Keratinocyte (primary cell): Measurements from ENCODE around the gene BTNL8. TPM values are rescaled to one million over a fixed set of nuclear protein-coding genes. Genes with fewer than 3 reads are reported as not detected.

Experiments used
- DNase-seq: peaks from one replicate; pipeline ENCODE4 v3.0.0-alpha.2; 2011; ENCODE audit warnings: low read depth, missing footprints, low spot score
- FAIRE-seq: peaks from 2 replicates; lab custom pipeline; 2011; peaks lifted over from hg19 to GRCh38; lab: Jason Lieb, UNC
- H2AFZ ChIP-seq: 2 replicates; pipeline ENCODE4 v1.6.0; 2012; ENCODE audit warnings: low read length, control low read depth, inconsistent platforms; ENCODE audit not compliant: control insufficient read depth
- H3K27ac ChIP-seq: 2 replicates; pipeline ENCODE4 v1.5.1; 2011; ENCODE audit warnings: low read length; ENCODE audit not compliant: control insufficient read depth, insufficient read depth
- H3K27me3 ChIP-seq: 3 replicates; pipeline ENCODE4 v1.6.0; 2011; ENCODE audit warnings: low read length; ENCODE audit not compliant: control insufficient read depth, insufficient read depth; ENCODE audit errors: extremely low read depth
- H3K36me3 ChIP-seq, 2 experiments: 2 replicates in 1 of 2; 3 replicates in 1 of 2; pipeline ENCODE4 v1.5.1; 2011; ENCODE audit warnings: low read length in 2 of 2, mild to moderate bottlenecking in 1 of 2; ENCODE audit not compliant: control insufficient read depth in 2 of 2, insufficient read depth in 2 of 2; ENCODE audit errors: extremely low read depth in 1 of 2
- H3K4me1 ChIP-seq: 3 replicates; pipeline ENCODE4 v1.5.1; 2011; ENCODE audit warnings: low read length; ENCODE audit not compliant: control insufficient read depth, insufficient read depth; ENCODE audit errors: extremely low read depth
- H3K4me2 ChIP-seq: 3 replicates; pipeline ENCODE4 v1.6.0; 2011; ENCODE audit warnings: low read depth, low read length; ENCODE audit not compliant: control insufficient read depth, insufficient read depth; ENCODE audit errors: extremely low read depth
- H3K4me3 ChIP-seq, 3 experiments: fragments of 200-600 bp in 1 of 3; sonication (generic) in 1 of 3; 2 replicates in 2 of 3; 3 replicates in 1 of 3; pipeline ENCODE4 v1.5.1; 2011 to 2016; ENCODE audit warnings: low read length in 3 of 3, mild to moderate bottlenecking in 3 of 3, control low read depth in 2 of 3, inconsistent platforms in 1 of 3, low read depth in 1 of 3, mixed read lengths in 1 of 3, mixed run types in 1 of 3, moderate library complexity in 1 of 3; ENCODE audit not compliant: control insufficient read depth in 2 of 3, insufficient read depth in 2 of 3; ENCODE audit errors: extremely low read depth in 1 of 3
- H3K79me2 ChIP-seq: 2 replicates; pipeline ENCODE4 v1.6.0; 2012; ENCODE audit warnings: low read length; ENCODE audit not compliant: control insufficient read depth, insufficient read depth
- H3K9ac ChIP-seq: 3 replicates; pipeline ENCODE4 v1.6.0; 2011; ENCODE audit warnings: low read length; ENCODE audit not compliant: control insufficient read depth, insufficient read depth; ENCODE audit errors: extremely low read depth
- H3K9me1 ChIP-seq: 3 replicates; pipeline ENCODE4 v1.6.0; 2011; ENCODE audit warnings: low read length; ENCODE audit not compliant: control insufficient read depth, insufficient read depth; ENCODE audit errors: extremely low read depth
- H3K9me3 ChIP-seq: 2 replicates; pipeline ENCODE4 v1.5.1; 2012; ENCODE audit warnings: low read depth, low read length; ENCODE audit not compliant: control insufficient read depth
- H4K20me1 ChIP-seq: 3 replicates; pipeline ENCODE4 v1.6.0; 2011; ENCODE audit warnings: low read length; ENCODE audit not compliant: control insufficient read depth, insufficient read depth; ENCODE audit errors: extremely low read depth
- CTCF ChIP-seq, 3 experiments: IDR thresholded peaks in 1 of 3; conservative IDR thresholded peaks in 1 of 3; optimal IDR thresholded peaks in 1 of 3; 2 replicates in 2 of 3; 3 replicates in 1 of 3; pipeline versions ENCODE3 to v1.5.1; 2011; ENCODE audit warnings: low read length in 3 of 3, mild to moderate bottlenecking in 3 of 3, moderate library complexity in 2 of 3, control low read depth in 1 of 3, inconsistent platforms in 1 of 3; ENCODE audit not compliant: insufficient read depth in 2 of 3; ENCODE audit errors: extremely low read depth in 1 of 3
- EZH2 ChIP-seq: IDR thresholded peaks from one replicate; pipeline ENCODE4 v1.6.1; 2012; ENCODE audit warnings: inconsistent platforms, mild to moderate bottlenecking, low read length, moderate library complexity
- dilution Hi-C: fragments of 300-500 bp; cut with MboI; formaldehyde crosslinking; loops from one replicate; pipeline ENCODE4 v1.7.0; 2020; ENCODE audit warnings: low sequenced_read_pairs; ENCODE audit not compliant: extremely low pct_ligation_motif_present
- polyA plus RNA-seq, 5 experiments: library from polyadenylated mRNA; depleted of rRNA in 3 of 5; stranded (reverse) in 3 of 5; stranded (forward) in 1 of 5; unstranded in 1 of 5; fragments of >200 nt; gene quantifications; 1 replicate in 1 of 5; 2 replicates in 3 of 5; 3 replicates in 1 of 5; pipeline versions ENCODE4 v1.2.1 to v1.2.3, GENCODE V29; 2011 to 2012; ENCODE audit warnings: missing spikeins in 2 of 5, low read depth in 1 of 5, low replicate concordance in 1 of 5

Gene BTNL8
- polyA plus RNA-seq, 1 donor (not counting 4 experiments of a cell fraction or from before 2014, with no cell fraction given), result not detected

- dilution Hi-C loops, result no loop called here
- no peaks in the 10 kb centered on the region for H3K36me3 ChIP-seq
- no peaks in the 10 kb centered on the region for H4K20me1 ChIP-seq
- H2AFZ ChIP-seq, result no peak overlapping the region
- H3K9me3 ChIP-seq, result no peaks in the 10 kb centered on the region
- H3K4me1 ChIP-seq, result no peaks in the 10 kb centered on the region
- H3K27ac ChIP-seq, result no peak overlapping the region
- H3K27me3 ChIP-seq, result no peaks in the 10 kb centered on the region
- no peaks in the 10 kb centered on the region for H3K9me1 ChIP-seq
- H3K9ac ChIP-seq, result no peak overlapping the region
- H3K4me2 ChIP-seq, result no peak overlapping the region
- H3K4me3 ChIP-seq, result no peak overlapping the region
- DNase-seq, result no peak
- H3K79me2 ChIP-seq, result no peaks in the 10 kb centered on the region
- no peak for TF ChIP-seq EZH2
- TF ChIP-seq CTCF (optimal IDR thresholded peaks at IDR 0.05 in 1 of 3, IDR thresholded peaks at IDR 0.05 in 1 of 3, conservative IDR thresholded peaks at IDR 0.05 in 1 of 3; ENCODE audit: extremely low read depth in 1 of 3, insufficient read depth in 2 of 3, low read length in 3 of 3), result no peak
- FAIRE-seq, result no peak
Measured at GRCh38 chr5:180976518-180976917, 77.6 kb downstream of the BTNL8 start.

GRCh38 chr5:180977852-180978251, 78.9 kb downstream of the BTNL8 start:
- H3K9ac ChIP-seq, result no peak overlapping the region
- H3K4me1 ChIP-seq, result no peaks in the 10 kb centered on the region
- H2AFZ ChIP-seq, result no peak overlapping the region
- H3K79me2 ChIP-seq, result no peaks in the 10 kb centered on the region
- TF ChIP-seq EZH2 (no peak), CTCF (optimal IDR thresholded peaks at IDR 0.05 in 1 of 3, IDR thresholded peaks at IDR 0.05 in 1 of 3, conservative IDR thresholded peaks at IDR 0.05 in 1 of 3; ENCODE audit: extremely low read depth in 1 of 3, insufficient read depth in 2 of 3, low read length in 3 of 3) (no peak)
- H4K20me1 ChIP-seq, result no peaks in the 10 kb centered on the region
- no peaks in the 10 kb centered on the region for H3K27me3 ChIP-seq
- H3K27ac ChIP-seq, result no peak overlapping the region
- FAIRE-seq, result no peak
- DNase-seq, result no peak
- no peak overlapping the region for H3K4me3 ChIP-seq
- H3K9me3 ChIP-seq, result no peaks in the 10 kb centered on the region
- no peaks in the 10 kb centered on the region for H3K36me3 ChIP-seq
- no peak overlapping the region for H3K4me2 ChIP-seq
- dilution Hi-C loops, result no loop called here
- H3K9me1 ChIP-seq, result no peaks in the 10 kb centered on the region
